Measurements from ENCODE around the gene CPNE2. TPM values are rescaled to one million over a fixed set of nuclear protein-coding genes. Genes with fewer than 3 reads are reported as not detected.
"Not testable (repeated sequence)": the region's sequence is repeated elsewhere in the genome, so short reads cannot be mapped to it uniquely, and the experiment has no call there.

The CPNE2 gene
- total RNA-seq, 1 donor from 2014 or later: 41.5 TPM

GRCh38 chr16:57167538-57167937, 75.2 kb downstream of the CPNE2 start:
- no peak for DNase-seq (ENCODE audit: low read depth in 2 of 2)

GRCh38 chr16:57167953-57168352, 75.6 kb downstream of the CPNE2 start:
- DNase-seq (ENCODE audit: low read depth in 2 of 2): peak; percentile 71 to 88

- no peak for DNase-seq (ENCODE audit: low read depth in 2 of 2)
Measured at GRCh38 chr16:57169327-57169726, 76.9 kb downstream of the CPNE2 start.

- no peak for DNase-seq (ENCODE audit: low read depth in 2 of 2)
Measured at GRCh38 chr16:57172721-57173290, 80.4 kb downstream of the CPNE2 start.

- no peak for DNase-seq (ENCODE audit: low read depth in 2 of 2)
Measured at GRCh38 chr16:57175896-57176295, 83.5 kb downstream of the CPNE2 start.

GRCh38 chr16:57178196-57178595, 85.8 kb downstream of the CPNE2 start:
- DNase-seq (ENCODE audit: low read depth in 2 of 2): peak in 1 of 2 donors; percentile 17

GRCh38 chr16:57178793-57179212, 86.4 kb downstream of the CPNE2 start:
- peak in 1 of 2 donors; percentile 17 for DNase-seq (ENCODE audit: low read depth in 2 of 2)

- no peak for DNase-seq (ENCODE audit: low read depth in 2 of 2)
Measured at GRCh38 chr16:57179215-57179828, 86.9 kb downstream of the CPNE2 start.

GRCh38 chr16:57184113-57184512, 91.7 kb downstream of the CPNE2 start:
- no peak for DNase-seq (ENCODE audit: low read depth in 2 of 2)

- no peak for DNase-seq (ENCODE audit: low read depth in 2 of 2)
Measured at GRCh38 chr16:57184887-57185445, 92.6 kb downstream of the CPNE2 start.

GRCh38 chr16:57185446-57185944, 93.1 kb downstream of the CPNE2 start:
- peak; percentile 75 to 84 for DNase-seq (ENCODE audit: low read depth in 2 of 2)

GRCh38 chr16:57185945-57186871, 93.8 kb downstream of the CPNE2 start, which contains the start of the genes PSME3IP1 and RSPRY1:
PSME3IP1 (minus strand) TSS chr16:57186039; CDS start chr16:57173854, 12,185 bp downstream.
RSPRY1 (plus strand) TSS chr16:57186329; CDS start chr16:57204659, 18,330 bp downstream.
- DNase-seq (ENCODE audit: low read depth in 2 of 2): peak; percentile 100

- peak; percentile 44 to 59 for DNase-seq (ENCODE audit: low read depth in 2 of 2)
Measured at GRCh38 chr16:57186872-57187854, 94.8 kb downstream of the CPNE2 start.

- DNase-seq (ENCODE audit: low read depth in 2 of 2): not testable (repeated sequence)
Measured at GRCh38 chr16:57187902-57188710, 95.7 kb downstream of the CPNE2 start.

- no peak for DNase-seq (ENCODE audit: low read depth in 2 of 2)
Measured at GRCh38 chr16:57188711-57189002, 96.3 kb downstream of the CPNE2 start.

- not testable (repeated sequence) for DNase-seq (ENCODE audit: low read depth in 2 of 2)
Measured at GRCh38 chr16:57189527-57189926, 97.1 kb downstream of the CPNE2 start.

- no peak for DNase-seq (ENCODE audit: low read depth in 2 of 2)
Measured at GRCh38 chr16:57190136-57190535, 97.8 kb downstream of the CPNE2 start.

- peak in 1 of 2 donors; percentile 37 for DNase-seq (ENCODE audit: low read depth in 2 of 2)
Measured at GRCh38 chr16:57191056-57191571, 98.7 kb downstream of the CPNE2 start.

GRCh38 chr16:57192146-57192545, 99.8 kb downstream of the CPNE2 start:
- no peak for DNase-seq (ENCODE audit: low read depth in 2 of 2)
